H9 (cell line): ENCODE results near the gene KISS1R. TPM values are rescaled to one million over a fixed set of nuclear protein-coding genes. Genes with fewer than 3 reads are reported as not detected.

Experiments
- DNase-seq: peaks from one replicate; pipeline ENCODE4 v3.0.0-alpha.2; 2017
- H2AFZ ChIP-seq: one replicate; pipeline ENCODE4 v1.6.1; 2013; ENCODE audit warnings: mild to moderate bottlenecking, low read length, control low read depth, moderate library complexity
- H2AK5ac ChIP-seq: 2 replicates; pipeline ENCODE4 v1.6.1; 2013; ENCODE audit warnings: low read length, control low read depth, mixed read lengths; ENCODE audit not compliant: insufficient read length
- H2BK120ac ChIP-seq: one replicate; pipeline ENCODE4 v1.6.1; 2013; ENCODE audit warnings: low read depth, mild to moderate bottlenecking, low read length, control low read depth, inconsistent platforms; ENCODE audit not compliant: poor library complexity, severe bottlenecking
- H2BK12ac ChIP-seq: 2 replicates; pipeline ENCODE4 v1.6.1; 2013; ENCODE audit warnings: low read length, control low read depth, mixed read lengths, low read depth; ENCODE audit not compliant: insufficient read length
- H2BK15ac ChIP-seq: 2 replicates; pipeline ENCODE4 v1.6.1; 2013; ENCODE audit warnings: low read depth, low read length, control low read depth
- H2BK20ac ChIP-seq: one replicate; pipeline ENCODE4 v1.6.1; 2013; ENCODE audit warnings: low read depth, mild to moderate bottlenecking, low read length, control low read depth, inconsistent platforms; ENCODE audit not compliant: poor library complexity, severe bottlenecking
- H2BK5ac ChIP-seq: 2 replicates; pipeline ENCODE4 v1.6.1; 2013; ENCODE audit warnings: low read length, control low read depth, mixed read lengths; ENCODE audit not compliant: insufficient read length
- H3K14ac ChIP-seq: 2 replicates; pipeline ENCODE4 v1.6.1; 2013; ENCODE audit warnings: low read length, control low read depth; ENCODE audit not compliant: insufficient read depth
- H3K18ac ChIP-seq: 2 replicates; pipeline ENCODE4 v1.6.1; 2013; ENCODE audit warnings: low read depth, mild to moderate bottlenecking, mixed read lengths, low read length, control low read depth; ENCODE audit not compliant: insufficient read length
- H3K23ac ChIP-seq: 2 replicates; pipeline ENCODE4 v1.6.1; 2013; ENCODE audit warnings: low read length, control low read depth, mixed read lengths, low read depth; ENCODE audit not compliant: insufficient read length
- H3K23me2 ChIP-seq: 2 replicates; pipeline ENCODE4 v1.6.1; 2013; ENCODE audit warnings: low read depth, mild to moderate bottlenecking, mixed read lengths, low read length, control low read depth; ENCODE audit not compliant: insufficient read length, poor library complexity, severe bottlenecking
- H3K27ac ChIP-seq: 2 replicates; pipeline ENCODE4 v1.5.1; 2013; ENCODE audit warnings: low read length, control low read depth, mixed read lengths, low read depth; ENCODE audit not compliant: insufficient read length
- H3K27me3 ChIP-seq: 2 replicates; pipeline ENCODE4 v1.6.1; 2013; ENCODE audit warnings: low read length, control low read depth, inconsistent platforms; ENCODE audit not compliant: insufficient read depth
- H3K4ac ChIP-seq: 2 replicates; pipeline ENCODE4 v1.6.1; 2013; ENCODE audit warnings: low read depth, mild to moderate bottlenecking, control low read depth, inconsistent platforms, low read length, moderate library complexity
- H3K4me1 ChIP-seq: 2 replicates; pipeline ENCODE4 v1.6.1; 2013; ENCODE audit warnings: low read length, control low read depth, inconsistent platforms; ENCODE audit not compliant: insufficient read depth
- H3K4me2 ChIP-seq: 2 replicates; pipeline ENCODE4 v1.6.1; 2013; ENCODE audit warnings: low read length, control low read depth, mixed read lengths; ENCODE audit not compliant: insufficient read length, insufficient read depth
- H3K56ac ChIP-seq: 2 replicates; pipeline ENCODE4 v1.6.1; 2013; ENCODE audit warnings: low read depth, mild to moderate bottlenecking, mixed read lengths, low read length, control low read depth; ENCODE audit not compliant: insufficient read length
- H3K79me1 ChIP-seq: 2 replicates; pipeline ENCODE4 v1.6.1; 2013; ENCODE audit warnings: low read depth, mild to moderate bottlenecking, moderate library complexity, low read length, control low read depth, inconsistent platforms; ENCODE audit not compliant: insufficient read depth, poor library complexity, severe bottlenecking
- H3K79me2 ChIP-seq: 2 replicates; pipeline ENCODE4 v1.6.1; 2013; ENCODE audit warnings: low read length, control low read depth, inconsistent platforms; ENCODE audit not compliant: insufficient read depth
- H3K9ac ChIP-seq: 2 replicates; pipeline ENCODE4 v1.6.1; 2013; ENCODE audit warnings: low read length, control low read depth, mixed read lengths; ENCODE audit not compliant: insufficient read length; ENCODE audit errors: extremely low read depth
- H3K9me3 ChIP-seq: one replicate; pipeline ENCODE4 v1.6.1; 2013; ENCODE audit warnings: low read depth, low read length, inconsistent platforms; ENCODE audit not compliant: control insufficient read depth
- H3T11ph ChIP-seq: one replicate; pipeline ENCODE4 v1.6.1; 2013; ENCODE audit warnings: mild to moderate bottlenecking, low read length, control low read depth, inconsistent platforms
- H4K20me1 ChIP-seq: one replicate; pipeline ENCODE4 v1.6.1; 2013; ENCODE audit not compliant: control insufficient read depth, insufficient read length, insufficient read depth
- H4K5ac ChIP-seq: 2 replicates; pipeline ENCODE4 v1.6.1; 2013; ENCODE audit warnings: low read depth, mild to moderate bottlenecking, mixed read lengths, low read length, control low read depth; ENCODE audit not compliant: insufficient read length
- H4K8ac ChIP-seq: replicated peaks from 2 replicates; pipeline ENCODE4 v1.6.1; 2013; ENCODE audit warnings: low read length, control low read depth, mixed read lengths, low read depth; ENCODE audit not compliant: insufficient read length
- H4K91ac ChIP-seq: 2 replicates; pipeline ENCODE4 v1.6.1; 2013; ENCODE audit warnings: low read depth, mild to moderate bottlenecking, moderate library complexity, mixed read lengths, low read length, control low read depth; ENCODE audit not compliant: insufficient read length
- H3K27ac Mint-ChIP-seq, 3 experiments: 2 replicates in 2 of 3; 3 replicates in 1 of 3; pipeline ENCODE4 v1.8.0; 2020 to 2021; ENCODE audit warnings: mixed read lengths in 3 of 3, mild to moderate bottlenecking in 1 of 3, moderate library complexity in 1 of 3
- H3K27me3 Mint-ChIP-seq: 2 replicates; pipeline ENCODE4 v1.8.0; 2021; ENCODE audit warnings: low read depth, mild to moderate bottlenecking, moderate library complexity, mixed read lengths
- H3K36me3 Mint-ChIP-seq, 3 experiments: 2 replicates in 2 of 3; 3 replicates in 1 of 3; pipeline ENCODE4 v1.8.0; 2020 to 2021; ENCODE audit warnings: low read depth in 3 of 3, mixed read lengths in 3 of 3; ENCODE audit not compliant: insufficient read depth in 1 of 3
- H3K4me1 Mint-ChIP-seq, 2 experiments: 2 replicates each; pipeline ENCODE4 v1.8.0; 2020; ENCODE audit warnings: mixed read lengths in 2 of 2
- H3K4me3 Mint-ChIP-seq, 2 experiments: 2 replicates in 1 of 2; 3 replicates in 1 of 2; pipeline ENCODE4 v1.8.0; 2020 to 2021; ENCODE audit warnings: mild to moderate bottlenecking in 2 of 2, mixed read lengths in 2 of 2, moderate library complexity in 1 of 2
- H3K9me3 Mint-ChIP-seq, 2 experiments: 2 replicates in 1 of 2; 3 replicates in 1 of 2; pipeline ENCODE4 v1.8.0; 2020; ENCODE audit warnings: mild to moderate bottlenecking in 2 of 2, mixed read lengths in 2 of 2, moderate library complexity in 1 of 2
- WGBS: extraction: QIAGEN DNeasy Blood & Tissue Kit; methylation state at CpG from one replicate; pipeline ENCODE4 v1.1.7; 2013; ENCODE audit warnings: missing lambda C conversion rate, low lambda C conversion rate, mixed read lengths; ENCODE audit not compliant: insufficient read length; ENCODE audit errors: extremely low coverage; 5-methylcytosine and 5-hydroxymethylcytosine counted together
- total RNA-seq: library from RNA; stranded (reverse); gene quantifications from 2 replicates; pipeline ENCODE4 v1.2.1, GENCODE V29; 2021
- TF ChIP-seq, protein P1 (sequence below): fragments of 200-600 bp; sonication (generic); conservative IDR thresholded peaks from 3 replicates; pipeline ENCODE4 v1.8.0; 2021; ENCODE audit warnings: antibody characterized with exemption, mild to moderate bottlenecking

The KISS1R gene
- total RNA-seq, 1 experiment from 2014 or later = 3.3 TPM

DNA sequence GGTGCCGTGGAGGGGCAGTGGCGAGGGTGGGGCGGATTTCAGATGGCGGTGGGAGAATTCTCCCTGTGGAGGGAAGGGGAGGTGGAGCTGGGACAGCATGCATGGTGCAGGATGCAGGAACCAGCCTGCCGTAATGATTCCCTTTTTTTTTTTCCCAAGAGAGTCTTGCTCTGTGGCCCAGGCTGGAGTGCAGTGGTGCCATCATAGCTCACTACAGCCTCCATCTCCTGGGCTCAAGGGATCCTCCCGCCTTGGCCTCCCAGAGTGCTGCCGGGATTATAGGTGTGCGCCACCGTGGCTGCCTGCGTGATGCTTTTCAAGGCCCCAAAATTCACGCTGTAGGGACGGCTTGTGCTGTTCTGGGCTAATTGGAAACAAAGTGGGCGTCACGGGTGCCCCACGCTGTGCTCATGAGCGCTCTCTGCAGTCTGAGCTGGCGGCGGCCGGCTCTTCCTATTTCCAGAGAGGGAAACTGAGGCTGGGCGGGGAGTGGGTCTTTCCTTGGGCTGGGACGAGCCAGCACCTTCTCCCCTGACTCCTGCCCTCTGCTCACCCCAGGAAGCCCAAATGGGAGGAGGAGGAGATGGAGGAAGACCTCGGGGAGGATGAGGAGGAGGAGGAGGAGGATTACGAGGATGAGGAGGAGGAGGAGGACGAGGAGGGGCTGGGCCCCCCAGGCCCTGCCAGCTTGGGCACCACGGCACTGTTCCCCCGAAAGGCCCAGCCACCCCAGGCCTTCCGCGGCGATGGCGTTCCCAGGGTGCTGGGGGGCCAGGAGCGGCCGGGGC is 14.9 kb downstream of the KISS1R start:
- Histone ChIP-seq H3K27me3 (no peaks in the 10 kb centered on the region), H2BK15ac (no peak overlapping the region), H3K14ac (no peak overlapping the region), H3K4ac (no peak overlapping the region), H4K8ac (no peak overlapping the region), H2BK20ac (no peak overlapping the region), H2BK120ac (no peak overlapping the region), H4K91ac (no peak overlapping the region), H3K18ac (no peak overlapping the region), H3K79me2 (peaks cover 3% of the 10 kb centered on the region; the same call in 1 of the 2 replicates), H4K5ac (no peak overlapping the region), H3K23me2 (no peaks in the 10 kb centered on the region), H3K4me2 (no peak overlapping the region), H3K56ac (no peak overlapping the region), H3K9me3 (no peaks in the 10 kb centered on the region), H2AFZ (no peak overlapping the region), H3K9ac (no peak overlapping the region), H3K79me1 (peaks cover 2% of the 10 kb centered on the region), H3K23ac (no peak overlapping the region), H3K27ac (no peak overlapping the region), H4K20me1 (no peaks in the 10 kb centered on the region), H2BK5ac (no peak overlapping the region), H3K4me1 (no peaks in the 10 kb centered on the region), H3T11ph (no peak overlapping the region), H2AK5ac (no peak overlapping the region), H2BK12ac (no peak overlapping the region)
- TF ChIP-seq, protein P1, sequence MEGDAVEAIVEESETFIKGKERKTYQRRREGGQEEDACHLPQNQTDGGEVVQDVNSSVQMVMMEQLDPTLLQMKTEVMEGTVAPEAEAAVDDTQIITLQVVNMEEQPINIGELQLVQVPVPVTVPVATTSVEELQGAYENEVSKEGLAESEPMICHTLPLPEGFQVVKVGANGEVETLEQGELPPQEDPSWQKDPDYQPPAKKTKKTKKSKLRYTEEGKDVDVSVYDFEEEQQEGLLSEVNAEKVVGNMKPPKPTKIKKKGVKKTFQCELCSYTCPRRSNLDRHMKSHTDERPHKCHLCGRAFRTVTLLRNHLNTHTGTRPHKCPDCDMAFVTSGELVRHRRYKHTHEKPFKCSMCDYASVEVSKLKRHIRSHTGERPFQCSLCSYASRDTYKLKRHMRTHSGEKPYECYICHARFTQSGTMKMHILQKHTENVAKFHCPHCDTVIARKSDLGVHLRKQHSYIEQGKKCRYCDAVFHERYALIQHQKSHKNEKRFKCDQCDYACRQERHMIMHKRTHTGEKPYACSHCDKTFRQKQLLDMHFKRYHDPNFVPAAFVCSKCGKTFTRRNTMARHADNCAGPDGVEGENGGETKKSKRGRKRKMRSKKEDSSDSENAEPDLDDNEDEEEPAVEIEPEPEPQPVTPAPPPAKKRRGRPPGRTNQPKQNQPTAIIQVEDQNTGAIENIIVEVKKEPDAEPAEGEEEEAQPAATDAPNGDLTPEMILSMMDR = no peak
- H3K27me3 Mint-ChIP-seq = no peaks in the 10 kb centered on the region
- no peaks in the 10 kb centered on the region for H3K9me3 Mint-ChIP-seq
- no peak for DNase-seq
- peaks cover 8 to 18% of the 10 kb centered on the region in 2 experiments; a peak in 3 of 4 replicates for H3K4me1 Mint-ChIP-seq
- peaks cover 7 to 49% (median 33%) of the 10 kb centered on the region in 3 experiments for H3K36me3 Mint-ChIP-seq
- peak overlapping the region in 1 of 3 experiments; percentile 75; a peak in 2 of 7 replicates for H3K27ac Mint-ChIP-seq
- WGBS = no CpG with 5 or more reads among the region's 32 CpGs
- H3K4me3 Mint-ChIP-seq = no peak overlapping the region
